GM12891 (cell line): ENCODE results near the gene TAF11L5.
"Not testable (repeated sequence)": the region's sequence is repeated elsewhere in the genome, so short reads cannot be mapped to it uniquely, and the experiment has no call there.

Experiments
- PAX5 ChIP-seq: IDR thresholded peaks from 2 replicates; pipeline ENCODE4 v1.6.1; 2011; ENCODE audit warnings: low read length, moderate library complexity, mild to moderate bottlenecking; ENCODE audit not compliant: insufficient read depth, severe bottlenecking
- POLR2A ChIP-seq: IDR thresholded peaks from 2 replicates; pipeline ENCODE4 v1.6.1; 2011; ENCODE audit warnings: low read depth, low read length, control low read depth
- POLR2AphosphoS5 ChIP-seq: IDR thresholded peaks from 2 replicates; pipeline ENCODE4 v1.6.1; 2011; ENCODE audit warnings: low read depth, low read length, control low read depth
- POU2F2 ChIP-seq: IDR thresholded peaks from 2 replicates; pipeline ENCODE4 v1.6.1; 2011; ENCODE audit warnings: low read depth, mild to moderate bottlenecking, control low read depth, low read length, moderate library complexity
- SPI1 ChIP-seq: IDR thresholded peaks from 2 replicates; pipeline ENCODE4 v1.6.1; 2011; ENCODE audit warnings: low read depth, low read length, control low read depth
- TAF1 ChIP-seq: IDR thresholded peaks from 2 replicates; pipeline ENCODE4 v1.6.1; 2011; ENCODE audit warnings: low read depth, low read length, control low read depth

- not testable (repeated sequence) for TF ChIP-seq POLR2A, TAF1, POLR2AphosphoS5, PAX5, SPI1, POU2F2
These were observed 27.1 kb upstream of the TAF11L5 start, which contains the start of gene TAF11L2 for GRCh38 chr5:17497931-17498330.
